ENCODE results near the gene SURF2.

Gene SURF2

GRCh38 chr9:133408042-133408441 is 51.7 kb downstream of the SURF2 start:
- H3K9ac ChIP-seq (ENCODE audit: low read depth in 1 of 2, low read length in 2 of 2) = no peak overlapping the region
- no peak overlapping the region for H3K4me3 ChIP-seq (ENCODE audit: low read length in 2 of 2)
- peaks cover 52 to 69% of the 10 kb centered on the region in 2 donors for H3K36me3 ChIP-seq (ENCODE audit: control insufficient read depth in 2 of 2, insufficient read depth in 2 of 2, low read length in 2 of 2)
- no peak overlapping the region for H3K27ac ChIP-seq (ENCODE audit: low read depth in 2 of 2, low read length in 2 of 2)
- H3K9me3 ChIP-seq (ENCODE audit: control insufficient read depth in 2 of 2, low read length in 2 of 2) = no peaks in the 10 kb centered on the region
- no peaks in the 10 kb centered on the region for H3K27me3 ChIP-seq (ENCODE audit: control insufficient read depth in 2 of 2, insufficient read depth in 2 of 2, low read length in 2 of 2)
- H3K4me1 ChIP-seq (ENCODE audit: control insufficient read depth in 2 of 2, insufficient read depth in 2 of 2, low read length in 2 of 2) = no peaks in the 10 kb centered on the region

Data from mucosa of rectum (tissue), 2 donors.